Testis (tissue), 2 donors: Measurements from ENCODE around the gene RNU1-3.
"Not testable (repeated sequence)": the region's sequence is repeated elsewhere in the genome, so short reads cannot be mapped to it uniquely, and the experiment has no call there.

ENCODE experiments used
- POLR2A ChIP-seq: fragments of 450-650 bp; IDR thresholded peaks from one replicate; pipeline ENCODE4 v1.6.1; 2017; ENCODE audit warnings: antibody characterized with exemption, mild to moderate bottlenecking, moderate library complexity
- TF ChIP-seq, protein P1 (sequence below), 3 experiments: fragments of 450-650 bp in 2 of 3; fragments of 200-600 bp in 1 of 3; sonication (generic) in 1 of 3; IDR thresholded peaks; one replicate each; pipeline ENCODE4 v1.5.1; 2016 to 2019; ENCODE audit warnings: antibody characterized with exemption in 3 of 3, mild to moderate bottlenecking in 2 of 3, moderate library complexity in 1 of 3

DNA sequence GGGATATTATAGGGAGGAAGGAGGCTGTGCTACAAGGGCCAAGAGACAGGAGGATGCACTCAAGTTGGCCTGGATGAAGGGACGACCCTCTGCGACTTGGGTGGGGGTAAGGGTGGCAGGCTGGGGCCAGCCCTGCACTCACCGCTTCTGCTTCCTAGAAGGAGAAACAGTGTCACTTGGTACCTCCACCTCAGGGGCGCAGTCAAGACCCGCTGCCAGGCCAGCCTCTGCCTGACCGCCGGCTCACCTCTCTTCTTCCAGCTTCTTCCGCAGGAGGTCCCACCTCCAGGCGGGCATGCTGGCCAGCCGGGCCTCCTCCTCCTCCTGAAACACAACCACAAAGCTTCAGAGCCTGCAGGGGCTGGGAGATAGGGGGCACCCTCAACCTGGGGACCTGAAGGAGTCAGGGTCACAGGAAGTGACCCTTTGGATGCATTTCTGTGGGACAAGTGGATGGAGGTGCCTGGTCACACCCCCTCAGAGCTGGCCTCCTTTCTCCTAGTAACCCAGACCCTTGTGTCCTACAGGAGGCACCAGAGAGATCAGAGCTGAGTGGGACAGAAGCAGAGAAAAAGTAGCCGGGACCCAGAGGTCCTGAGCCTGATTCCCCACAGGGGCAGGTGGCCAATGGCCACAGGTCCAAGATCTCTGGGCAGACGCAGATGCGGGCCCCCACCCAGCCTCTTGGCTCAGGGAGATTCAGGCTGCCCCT lies 24.4 kb upstream of the RNU1-3 start:
- TF ChIP-seq, protein P1, sequence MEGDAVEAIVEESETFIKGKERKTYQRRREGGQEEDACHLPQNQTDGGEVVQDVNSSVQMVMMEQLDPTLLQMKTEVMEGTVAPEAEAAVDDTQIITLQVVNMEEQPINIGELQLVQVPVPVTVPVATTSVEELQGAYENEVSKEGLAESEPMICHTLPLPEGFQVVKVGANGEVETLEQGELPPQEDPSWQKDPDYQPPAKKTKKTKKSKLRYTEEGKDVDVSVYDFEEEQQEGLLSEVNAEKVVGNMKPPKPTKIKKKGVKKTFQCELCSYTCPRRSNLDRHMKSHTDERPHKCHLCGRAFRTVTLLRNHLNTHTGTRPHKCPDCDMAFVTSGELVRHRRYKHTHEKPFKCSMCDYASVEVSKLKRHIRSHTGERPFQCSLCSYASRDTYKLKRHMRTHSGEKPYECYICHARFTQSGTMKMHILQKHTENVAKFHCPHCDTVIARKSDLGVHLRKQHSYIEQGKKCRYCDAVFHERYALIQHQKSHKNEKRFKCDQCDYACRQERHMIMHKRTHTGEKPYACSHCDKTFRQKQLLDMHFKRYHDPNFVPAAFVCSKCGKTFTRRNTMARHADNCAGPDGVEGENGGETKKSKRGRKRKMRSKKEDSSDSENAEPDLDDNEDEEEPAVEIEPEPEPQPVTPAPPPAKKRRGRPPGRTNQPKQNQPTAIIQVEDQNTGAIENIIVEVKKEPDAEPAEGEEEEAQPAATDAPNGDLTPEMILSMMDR (IDR thresholded peaks at IDR 0.05) = not testable (repeated sequence)
- TF ChIP-seq POLR2A = not testable (repeated sequence)
